Natural killer cell (primary cell): ENCODE measurements around the gene RERE. TPM values are rescaled to one million over a fixed set of nuclear protein-coding genes. Genes with fewer than 3 reads are reported as not detected.

ENCODE experiments used
- ATAC-seq, 3 donors: fragments of 150-1000 bp in 2 of 3; fragments of 200-7000 bp in 1 of 3; cut with Tn5 transposase; 1 replicate in 1 of 3; 2 replicates in 2 of 3; pipeline ENCODE4 v1.10.0; 2021; ENCODE audit warnings: mild to moderate bottlenecking in 2 of 3, moderate library complexity in 2 of 3
- DNase-seq, 2 donors: peaks; one replicate each; pipeline versions ENCODE4 v3.0.0 to v3.0.0-alpha.2; 2013 to 2021; ENCODE audit warnings: mixed read lengths in 1 of 2
- H3K27ac ChIP-seq: one replicate; pipeline ENCODE4 v1.5.1; 2013; ENCODE audit warnings: mild to moderate bottlenecking, low read length
- H3K27me3 ChIP-seq: one replicate; pipeline ENCODE4 v1.6.1; 2013; ENCODE audit warnings: low read length; ENCODE audit not compliant: control insufficient read depth, insufficient read depth
- H3K36me3 ChIP-seq: one replicate; pipeline ENCODE4 v1.6.1; 2013; ENCODE audit warnings: low read length; ENCODE audit not compliant: control insufficient read depth, insufficient read depth
- H3K4me1 ChIP-seq: one replicate; pipeline ENCODE4 v1.6.1; 2013; ENCODE audit warnings: low read length; ENCODE audit not compliant: control insufficient read depth, insufficient read depth
- H3K4me3 ChIP-seq: one replicate; pipeline ENCODE4 v1.5.1; 2013; ENCODE audit warnings: low read length
- H3K9me3 ChIP-seq: one replicate; pipeline ENCODE4 v1.6.1; 2013; ENCODE audit warnings: low read length; ENCODE audit not compliant: control insufficient read depth, insufficient read depth
- H3K27ac Mint-ChIP-seq, 2 donors: one replicate each; pipeline ENCODE4 v1.8.0; 2022; ENCODE audit warnings: mild to moderate bottlenecking in 2 of 2, mixed read lengths in 2 of 2, moderate library complexity in 1 of 2
- H3K27me3 Mint-ChIP-seq, 2 donors: one replicate each; pipeline ENCODE4 v1.8.0; 2022; ENCODE audit warnings: low read depth in 2 of 2, mixed read lengths in 2 of 2
- H3K36me3 Mint-ChIP-seq: one replicate; pipeline ENCODE4 v1.8.0; 2022; ENCODE audit warnings: mixed read lengths
- H3K4me1 Mint-ChIP-seq, 2 donors: one replicate each; pipeline ENCODE4 v1.8.0; 2022; ENCODE audit warnings: mixed read lengths in 2 of 2
- H3K4me3 Mint-ChIP-seq: one replicate; pipeline ENCODE4 v1.8.0; 2022; ENCODE audit warnings: mild to moderate bottlenecking, moderate library complexity, mixed read lengths
- H3K9me3 Mint-ChIP-seq, 2 donors: one replicate each; pipeline ENCODE4 v1.8.0; 2022; ENCODE audit warnings: mixed read lengths in 2 of 2
- WGBS: methylation state at CpG from one replicate; pipeline ENCODE4 v1.1.7; 2013; ENCODE audit warnings: missing lambda C conversion rate; ENCODE audit not compliant: insufficient coverage; 5-methylcytosine and 5-hydroxymethylcytosine counted together
- intact Hi-C: fragments of 100-400 bp; cut with micrococcal nuclease; formaldehyde crosslinking; loops from one replicate; pipeline ENCODE4 v1.14.2; 2022
- total RNA-seq, 4 donors: library from RNA; stranded (reverse); fragments of 120-200 nt in 1 of 4; gene quantifications; one replicate each; pipeline versions ENCODE4 v1.2.3 to v1.2.4, GENCODE V29; 2013 to 2022
- TF ChIP-seq, protein P1 (sequence below): fragments of 200-600 bp; IDR thresholded peaks from one replicate; pipeline ENCODE4 v1.8.0; 2022; ENCODE audit warnings: antibody characterized with exemption

Gene RERE
- total RNA-seq, 3 donors from 2014 or later (not counting 1 experiment from before 2014, with no cell fraction given): 67.7 to 76.0 (median 73.0) TPM

DNA sequence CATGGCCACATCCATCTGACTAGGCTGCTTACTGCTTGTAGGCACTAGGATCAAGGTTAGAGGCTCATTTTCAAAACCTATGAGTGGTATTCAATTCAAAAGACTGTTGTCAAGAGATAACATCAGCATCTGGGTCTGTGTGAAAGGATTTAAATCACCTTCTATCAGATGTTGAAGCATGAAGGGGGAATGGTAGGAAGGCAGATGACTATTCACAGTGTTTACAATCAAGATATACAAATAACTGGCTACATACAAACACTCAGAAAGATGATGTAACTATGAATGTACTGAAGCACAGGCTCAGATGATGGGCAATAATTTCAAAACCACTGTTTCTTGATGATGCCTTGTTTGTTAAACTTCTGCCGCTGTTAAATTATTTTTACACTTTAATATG, 250.3 kb downstream of the RERE start:
- no peaks in the 10 kb centered on the region for H3K4me1 ChIP-seq
- intact Hi-C loops: no loop called here
- DNase-seq (no peak), ATAC-seq (no peak)
- no peaks in the 10 kb centered on the region for H3K27me3 Mint-ChIP-seq
- H3K4me3 Mint-ChIP-seq: no peak overlapping the region
- no peak overlapping the region for H3K4me3 ChIP-seq
- H3K9me3 ChIP-seq: no peaks in the 10 kb centered on the region
- H3K9me3 Mint-ChIP-seq: no peaks in the 10 kb centered on the region
- H3K27ac ChIP-seq: no peak overlapping the region
- no peaks in the 10 kb centered on the region for H3K27me3 ChIP-seq
- no peaks in the 10 kb centered on the region for H3K36me3 ChIP-seq
- TF ChIP-seq, protein P1, sequence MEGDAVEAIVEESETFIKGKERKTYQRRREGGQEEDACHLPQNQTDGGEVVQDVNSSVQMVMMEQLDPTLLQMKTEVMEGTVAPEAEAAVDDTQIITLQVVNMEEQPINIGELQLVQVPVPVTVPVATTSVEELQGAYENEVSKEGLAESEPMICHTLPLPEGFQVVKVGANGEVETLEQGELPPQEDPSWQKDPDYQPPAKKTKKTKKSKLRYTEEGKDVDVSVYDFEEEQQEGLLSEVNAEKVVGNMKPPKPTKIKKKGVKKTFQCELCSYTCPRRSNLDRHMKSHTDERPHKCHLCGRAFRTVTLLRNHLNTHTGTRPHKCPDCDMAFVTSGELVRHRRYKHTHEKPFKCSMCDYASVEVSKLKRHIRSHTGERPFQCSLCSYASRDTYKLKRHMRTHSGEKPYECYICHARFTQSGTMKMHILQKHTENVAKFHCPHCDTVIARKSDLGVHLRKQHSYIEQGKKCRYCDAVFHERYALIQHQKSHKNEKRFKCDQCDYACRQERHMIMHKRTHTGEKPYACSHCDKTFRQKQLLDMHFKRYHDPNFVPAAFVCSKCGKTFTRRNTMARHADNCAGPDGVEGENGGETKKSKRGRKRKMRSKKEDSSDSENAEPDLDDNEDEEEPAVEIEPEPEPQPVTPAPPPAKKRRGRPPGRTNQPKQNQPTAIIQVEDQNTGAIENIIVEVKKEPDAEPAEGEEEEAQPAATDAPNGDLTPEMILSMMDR: no peak
- peaks cover 21 to 27% of the 10 kb centered on the region in 2 donors for H3K4me1 Mint-ChIP-seq
- H3K36me3 Mint-ChIP-seq: no peaks in the 10 kb centered on the region
- no peak overlapping the region for H3K27ac Mint-ChIP-seq
- no CpG with 5 or more reads among the region's 1 CpG for WGBS

DNA sequence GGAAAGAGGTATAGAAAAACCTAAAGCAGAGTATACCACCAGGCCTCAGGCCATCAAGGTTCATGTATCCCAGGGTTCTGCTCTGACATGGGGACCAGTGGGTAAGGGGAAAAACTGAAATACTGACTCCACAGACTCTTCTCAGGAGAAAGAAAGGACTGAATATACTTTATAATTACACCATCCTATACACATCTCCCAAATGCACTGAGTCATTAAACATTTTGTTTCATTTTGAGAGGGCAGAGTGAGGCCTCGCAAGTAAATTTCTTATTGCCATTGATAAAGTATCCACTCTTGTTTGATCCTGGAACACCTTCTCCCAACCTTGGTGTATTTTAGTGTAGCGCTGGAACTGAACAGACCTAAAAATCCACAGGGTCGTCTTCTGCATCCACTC, 251.6 kb downstream of the RERE start:
- no peaks in the 10 kb centered on the region for H3K9me3 ChIP-seq
- H3K36me3 ChIP-seq: no peaks in the 10 kb centered on the region
- ATAC-seq: no peak
- no peak overlapping the region for H3K27ac ChIP-seq
- intact Hi-C loops: no loop called here
- no peak overlapping the region for H3K27ac Mint-ChIP-seq
- TF ChIP-seq, protein P1: no peak
- H3K4me1 Mint-ChIP-seq: peaks cover 21 to 38% of the 10 kb centered on the region in 2 donors
- H3K4me3 Mint-ChIP-seq: no peak overlapping the region
- no peaks in the 10 kb centered on the region for H3K27me3 Mint-ChIP-seq
- no peaks in the 10 kb centered on the region for H3K36me3 Mint-ChIP-seq
- no peak for DNase-seq
- no peak overlapping the region for H3K4me3 ChIP-seq
- H3K9me3 Mint-ChIP-seq: no peaks in the 10 kb centered on the region
- 97% methylated on average over 3 of the region's 3 CpGs for WGBS
- H3K27me3 ChIP-seq: no peaks in the 10 kb centered on the region
- no peaks in the 10 kb centered on the region for H3K4me1 ChIP-seq

DNA sequence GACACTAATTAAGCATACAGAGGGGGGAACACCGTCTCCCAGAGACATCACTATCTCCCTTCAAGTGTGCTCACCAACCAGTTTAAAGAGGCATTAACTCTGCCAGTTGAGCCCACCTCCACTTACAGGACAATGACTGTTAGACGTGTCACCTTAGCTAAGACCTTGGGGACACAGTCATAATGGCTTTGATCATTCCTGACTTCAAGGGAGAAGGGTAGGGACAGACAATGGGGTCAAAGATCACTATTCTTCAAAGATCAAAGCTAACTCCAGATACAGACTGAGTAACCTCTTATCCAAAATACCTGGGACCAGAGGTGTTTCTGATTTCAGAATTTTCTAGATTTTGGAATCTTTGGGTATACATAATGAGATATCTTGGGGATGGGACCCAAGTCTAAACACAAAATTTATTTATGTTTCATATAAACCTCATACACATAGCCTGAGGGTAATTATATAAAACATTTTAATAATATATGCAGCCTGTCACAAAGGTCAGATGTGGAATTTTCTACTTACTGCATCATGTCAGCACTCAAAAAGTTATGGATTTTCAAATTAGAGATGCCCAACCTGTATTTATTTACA, 253.4 kb downstream of the RERE start:
- Histone ChIP-seq H3K27me3 (no peaks in the 10 kb centered on the region), H3K36me3 (no peaks in the 10 kb centered on the region), H3K4me3 (no peak overlapping the region), H3K27ac (no peak overlapping the region), H3K9me3 (no peaks in the 10 kb centered on the region), H3K4me1 (no peaks in the 10 kb centered on the region)
- intact Hi-C loops: loop anchor here (5.0 kb wide), 1 partner anchor 38 kb away; no protein-coding TSS in a partner anchor
- Mint-ChIP-seq H3K4me1 (peaks cover 17 to 32% of the 10 kb centered on the region in 2 donors), H3K27me3 (no peaks in the 10 kb centered on the region), H3K27ac (no peak overlapping the region), H3K36me3 (no peaks in the 10 kb centered on the region), H3K9me3 (no peaks in the 10 kb centered on the region), H3K4me3 (no peak overlapping the region)
- ATAC-seq (no peak), DNase-seq (no peak)
- TF ChIP-seq, protein P1: no peak
- WGBS: 89% methylated on average over 1 of the region's 2 CpGs
